HG02973 (cell line): ENCODE data around the gene PPCDC.

Experiments
- ATAC-seq: cut with Tn5 transposase; IDR thresholded peaks from one replicate; pipeline ENCODE4 v1.9.1; 2021; ENCODE audit warnings: moderate library complexity; ENCODE audit not compliant: unreplicated experiment

Gene PPCDC

DNA sequence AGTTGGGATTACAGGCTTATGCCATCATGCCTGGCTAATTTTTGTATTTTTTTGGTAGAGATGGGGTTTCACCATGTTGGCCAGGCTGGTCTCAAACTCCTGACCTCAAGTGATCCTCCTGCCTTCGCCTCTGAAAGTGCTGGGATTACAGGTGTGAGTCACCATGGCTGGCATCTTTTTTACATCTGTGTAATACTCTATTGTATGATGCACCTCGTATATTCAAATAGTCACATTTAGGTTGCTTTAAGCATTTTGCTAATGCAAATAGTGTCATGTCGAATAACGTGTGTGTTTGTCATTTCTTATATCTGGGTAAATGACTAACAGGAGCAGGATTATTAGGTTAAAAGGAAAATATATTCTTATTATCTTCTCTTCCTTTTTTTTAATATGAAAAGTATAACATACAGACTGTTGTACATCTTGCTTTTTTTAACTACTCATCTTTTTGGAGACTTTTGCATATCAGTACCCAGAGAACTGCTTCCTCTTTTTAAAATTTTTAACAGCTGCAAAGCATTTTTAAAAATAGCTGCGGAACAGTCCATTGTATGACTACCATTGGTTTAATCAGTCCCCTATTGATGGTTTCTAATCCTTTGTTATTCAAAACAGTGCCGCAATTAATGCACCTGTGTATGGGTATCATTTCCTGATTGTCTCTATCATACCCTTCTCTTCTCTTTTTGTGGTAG is 14.6 kb upstream of the PPCDC start:
- ATAC-seq, result peak; percentile 77

DNA sequence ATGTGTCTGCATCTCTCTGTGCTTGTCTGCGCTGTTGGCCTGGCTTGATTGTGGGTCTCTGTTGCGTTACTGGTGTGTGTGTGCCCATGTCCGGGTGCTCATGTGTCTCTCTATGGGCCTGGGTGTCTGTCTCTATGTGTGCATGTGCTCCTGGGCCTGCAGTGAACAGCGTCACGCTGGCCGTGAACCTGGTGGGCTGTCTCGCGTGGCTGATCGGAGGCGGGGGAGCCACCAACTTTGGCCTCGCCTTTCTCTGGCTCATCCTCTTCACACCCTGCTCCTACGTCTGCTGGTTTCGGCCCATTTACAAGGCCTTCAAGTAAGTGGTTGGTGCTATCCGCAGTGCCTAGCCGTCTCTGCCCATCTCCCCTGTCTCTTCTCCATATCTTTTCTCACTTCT is 7.0 kb upstream of the PPCDC start:
- ATAC-seq, result no peak

DNA sequence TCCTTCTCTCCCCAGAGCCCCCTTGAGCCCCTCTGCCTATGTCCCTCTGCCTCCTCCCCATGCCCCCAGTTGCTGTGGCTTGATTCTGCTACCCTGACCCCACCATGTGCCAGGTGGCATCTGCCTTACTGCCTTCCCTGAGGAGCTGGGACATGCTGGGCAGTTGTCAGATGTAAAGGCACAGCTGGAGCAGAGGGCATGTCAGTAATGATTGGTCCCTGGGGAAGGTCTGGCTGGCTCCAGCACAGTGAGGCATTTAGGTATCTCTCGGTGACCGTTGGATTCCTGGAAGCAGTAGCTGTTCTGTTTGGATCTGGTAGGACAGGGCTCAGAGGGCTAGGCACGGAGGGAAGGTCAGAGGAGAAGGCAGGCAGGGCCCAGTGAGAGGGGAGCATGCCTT is 3.5 kb upstream of the PPCDC start:
- no peak for ATAC-seq

DNA sequence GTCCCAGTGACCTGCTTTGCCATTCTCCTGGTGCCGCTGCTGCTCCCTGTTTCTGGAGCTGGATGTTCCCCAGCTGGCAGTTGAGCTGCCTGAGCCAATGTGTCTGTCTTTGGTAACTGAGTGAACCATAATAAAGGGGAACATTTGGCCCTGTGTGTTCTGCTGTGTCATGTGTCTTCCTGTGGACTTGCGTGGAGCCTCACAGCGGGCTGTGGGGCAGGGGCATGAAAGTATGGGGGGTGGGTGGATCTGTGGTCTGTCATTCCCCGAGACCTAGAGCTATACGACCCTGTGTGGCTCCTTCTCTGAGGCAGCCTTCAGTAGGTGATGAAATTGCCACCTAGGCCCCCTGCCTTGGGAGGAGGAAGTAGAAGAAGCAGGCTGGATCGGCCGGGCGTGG is 2.0 kb upstream of the PPCDC start:
- no peak for ATAC-seq

DNA sequence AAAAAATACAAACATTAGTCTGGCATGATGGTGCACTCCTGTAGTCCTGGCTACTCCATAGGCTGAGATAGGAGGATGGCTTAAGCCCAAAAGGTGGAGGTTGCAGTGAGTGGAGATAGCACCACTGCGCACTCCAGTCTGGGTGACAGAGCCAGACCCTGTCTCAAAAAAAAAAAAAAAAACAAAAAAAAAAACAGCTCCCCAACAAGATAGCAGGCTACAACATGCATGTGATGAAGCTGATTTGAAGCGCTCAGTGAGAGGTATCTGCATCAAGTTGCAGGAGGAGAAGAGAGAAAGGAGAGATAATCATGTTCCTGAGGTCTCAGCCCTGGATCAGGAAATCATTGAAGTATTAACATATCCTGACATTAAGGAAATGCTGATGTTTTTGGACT is 608 bp upstream of the PPCDC start:
- no peak for ATAC-seq

DNA sequence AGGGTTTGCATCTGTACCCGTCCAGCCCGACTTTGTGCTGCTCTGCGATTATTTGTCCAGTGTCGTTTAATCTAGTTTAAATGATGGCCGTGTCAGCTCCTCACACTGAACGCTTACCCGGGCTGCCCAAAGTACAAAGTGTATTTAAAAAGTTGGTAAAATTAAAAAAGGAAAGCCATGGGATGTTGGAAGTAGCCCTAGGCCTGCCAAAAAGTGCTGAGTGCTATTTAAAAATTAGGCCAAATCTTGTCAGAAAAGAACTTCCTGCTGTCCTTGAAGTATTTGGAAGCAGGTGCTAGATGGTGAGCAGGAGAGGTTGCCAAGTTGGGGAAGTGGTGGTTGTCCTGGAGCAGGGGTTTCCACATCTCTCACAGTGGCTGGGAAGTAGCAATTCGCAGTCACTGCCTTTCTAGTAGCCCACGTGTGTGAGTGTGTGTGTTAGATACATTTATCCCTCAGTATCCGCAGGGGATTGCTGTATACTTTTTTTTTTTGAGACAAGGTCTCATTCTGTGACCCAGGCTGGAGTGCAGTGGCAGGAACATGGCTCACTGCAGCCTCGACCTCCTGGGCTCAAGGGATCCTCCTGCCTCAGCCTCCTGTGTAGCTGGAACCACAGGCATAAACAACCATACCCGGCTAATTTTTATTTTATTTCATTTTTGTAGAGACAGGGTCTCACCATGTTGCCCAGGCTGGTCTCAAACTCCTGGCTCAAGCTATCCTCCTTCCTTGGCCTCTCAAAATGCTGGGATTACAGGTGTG is 664 bp downstream of the PPCDC start:
- ATAC-seq, result no peak

DNA sequence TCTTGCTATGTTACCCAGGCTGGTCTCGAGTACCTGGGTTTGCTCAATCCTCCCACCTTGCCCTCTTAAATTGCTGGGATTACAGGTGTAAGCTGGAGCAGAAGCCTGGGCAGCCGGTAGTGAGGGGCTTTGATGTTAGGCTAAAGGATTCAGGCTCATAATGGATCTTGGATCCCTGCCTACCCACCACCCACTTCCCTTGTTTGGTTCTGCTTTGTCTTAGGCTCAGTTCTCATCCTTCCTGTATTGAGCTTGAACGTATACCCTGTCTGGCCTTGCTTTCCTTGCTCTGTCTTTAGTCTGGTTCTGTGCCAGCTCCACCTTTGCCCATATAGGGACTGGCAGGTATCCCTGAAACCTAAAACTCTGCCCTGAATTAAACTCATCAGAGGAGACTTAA is 1.7 kb downstream of the PPCDC start:
- ATAC-seq, result no peak

DNA sequence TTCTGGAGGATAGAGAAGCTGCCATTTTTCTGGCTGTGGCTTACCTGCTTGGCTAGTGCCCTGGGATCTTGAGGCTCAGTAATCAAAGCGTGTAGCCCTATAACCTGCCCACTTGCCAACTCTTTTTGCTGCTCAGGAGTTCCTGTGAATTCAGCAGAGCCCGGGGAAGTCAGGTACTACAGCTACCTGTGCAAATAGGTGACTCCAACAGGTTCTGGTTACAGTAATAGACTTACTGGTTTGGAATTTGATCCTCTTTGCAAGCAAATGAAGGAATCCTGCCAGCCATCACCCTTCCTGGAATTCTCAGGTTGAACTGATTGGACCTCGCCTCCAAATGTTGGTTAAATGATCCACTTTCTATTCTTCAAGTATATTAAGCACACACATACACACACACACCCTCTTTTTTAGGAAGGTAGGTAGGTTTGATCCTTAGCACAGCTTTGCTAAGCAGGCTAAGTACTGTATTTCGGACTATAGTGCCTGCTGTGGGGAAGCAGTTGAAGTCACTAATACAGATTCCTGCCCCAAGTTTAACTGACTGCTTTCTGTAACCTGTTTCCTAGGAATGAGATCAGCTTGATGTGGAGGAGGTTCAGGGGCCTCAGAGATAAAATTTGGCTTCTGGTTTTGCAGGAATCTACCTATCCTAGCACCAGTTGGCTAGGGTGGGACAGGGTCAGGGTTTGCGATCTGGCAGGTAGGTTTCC is 2.3 kb downstream of the PPCDC start:
- ATAC-seq, result no peak

DNA sequence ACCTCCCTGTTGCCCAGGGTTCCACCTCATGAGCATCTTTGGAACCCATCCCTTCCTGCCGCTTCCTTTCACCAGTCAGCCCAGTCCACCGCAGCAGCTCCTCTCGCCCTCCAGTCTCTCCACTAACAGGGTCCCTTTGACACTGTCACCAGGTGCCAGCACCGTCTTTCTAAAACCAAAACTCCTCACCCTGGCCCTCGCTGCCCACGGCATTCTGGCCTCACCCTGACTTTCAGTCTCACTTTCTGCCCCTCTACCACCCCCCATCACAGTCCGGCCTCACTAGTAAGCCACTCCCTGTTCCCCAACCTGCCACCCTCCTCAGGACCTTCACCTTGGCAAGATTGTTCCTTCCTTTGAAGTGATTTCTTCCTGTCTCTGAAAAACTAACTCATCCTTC is 4.2 kb downstream of the PPCDC start:
- no peak for ATAC-seq

DNA sequence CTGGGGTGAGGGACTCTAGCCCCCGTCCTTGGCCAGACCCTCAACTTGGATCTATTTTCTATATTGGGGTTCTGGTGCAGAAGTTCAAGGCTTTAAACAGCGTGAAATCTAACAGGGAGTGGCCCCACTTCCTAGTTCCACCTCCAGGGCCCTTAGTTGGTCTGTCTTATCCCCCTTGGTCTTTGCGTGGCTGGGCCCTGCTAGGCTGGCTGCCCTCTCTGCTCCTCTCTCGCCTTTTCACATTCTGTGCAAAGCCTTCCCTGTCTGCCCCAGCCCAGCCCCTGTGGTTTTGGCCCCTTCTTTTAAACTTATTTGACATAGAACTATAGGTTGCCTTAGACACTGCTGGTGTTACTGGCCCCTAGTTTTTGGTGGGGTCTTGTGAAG is 5.6 kb downstream of the PPCDC start:
- ATAC-seq, result no peak

DNA sequence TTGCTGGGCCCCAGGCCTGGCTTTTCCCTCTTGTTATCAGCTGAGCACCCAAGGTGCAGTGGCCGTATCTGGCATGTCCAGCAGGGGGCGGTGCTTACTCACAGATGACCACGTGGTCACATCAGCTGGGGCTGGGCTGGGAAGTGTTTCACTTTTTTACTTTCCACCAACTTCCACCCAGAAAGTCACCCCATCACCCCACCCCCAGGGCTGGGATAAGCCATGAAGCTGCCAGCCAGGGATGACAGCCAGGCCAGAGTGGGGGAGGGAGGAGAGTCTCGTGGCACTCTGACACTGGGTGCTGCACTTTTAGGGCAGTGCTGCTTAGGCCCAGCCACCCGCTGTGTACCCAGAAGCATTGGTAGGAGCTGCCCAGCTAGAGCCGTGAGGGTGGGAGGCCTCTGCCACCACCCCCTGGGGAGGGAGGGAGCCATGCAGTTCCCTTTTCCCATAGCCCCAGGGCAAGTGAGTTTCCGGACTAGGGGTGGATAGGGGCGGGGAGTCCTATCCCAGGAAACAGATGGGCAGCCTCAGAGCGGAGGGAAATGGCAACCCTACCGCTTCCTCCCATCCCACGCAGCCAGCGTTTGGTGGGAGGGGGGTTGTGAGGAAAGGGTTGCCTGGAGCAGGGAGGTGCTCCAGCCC is 6.1 kb downstream of the PPCDC start:
- peak; percentile 55 for ATAC-seq

DNA sequence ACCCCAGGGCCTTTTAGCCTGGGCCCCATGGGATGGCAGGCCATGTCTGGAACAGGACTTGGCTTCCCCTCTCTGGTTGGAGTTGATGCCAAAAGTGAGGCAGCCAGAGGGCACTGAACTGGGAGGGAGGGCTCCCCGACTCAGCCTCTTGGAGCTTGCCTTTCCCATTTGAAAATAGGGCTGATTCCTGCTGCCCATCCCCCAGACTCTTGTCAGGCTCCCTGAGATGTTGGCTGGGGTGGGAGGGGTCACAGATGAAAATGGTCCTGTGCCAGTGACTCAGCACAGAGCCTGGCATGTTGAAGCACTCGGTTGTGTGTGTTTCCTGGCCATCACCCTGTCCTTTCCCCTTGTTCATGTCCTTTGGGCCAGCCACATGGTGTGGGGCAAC is 6.6 kb downstream of the PPCDC start:
- ATAC-seq, result no peak

DNA sequence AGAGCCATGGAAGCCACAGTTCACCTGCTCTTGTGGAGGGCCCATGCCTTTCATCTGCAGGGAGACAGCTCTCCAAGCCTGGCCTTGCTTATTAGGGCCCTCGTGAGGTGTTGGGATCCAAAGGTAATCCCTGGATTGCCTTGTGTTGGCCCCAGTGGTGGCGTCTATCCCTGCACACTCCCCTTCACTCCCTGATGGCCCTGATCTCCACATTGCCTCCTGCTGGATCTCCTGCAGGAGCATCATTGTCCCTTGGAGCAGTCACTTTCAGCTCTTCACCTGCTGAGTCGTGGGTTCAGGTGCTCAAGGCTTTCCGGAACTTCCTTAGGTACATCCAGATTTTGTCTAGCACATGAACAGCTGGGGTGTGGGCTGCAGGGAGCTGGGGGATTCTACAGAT is 7.0 kb downstream of the PPCDC start:
- ATAC-seq, result no peak

DNA sequence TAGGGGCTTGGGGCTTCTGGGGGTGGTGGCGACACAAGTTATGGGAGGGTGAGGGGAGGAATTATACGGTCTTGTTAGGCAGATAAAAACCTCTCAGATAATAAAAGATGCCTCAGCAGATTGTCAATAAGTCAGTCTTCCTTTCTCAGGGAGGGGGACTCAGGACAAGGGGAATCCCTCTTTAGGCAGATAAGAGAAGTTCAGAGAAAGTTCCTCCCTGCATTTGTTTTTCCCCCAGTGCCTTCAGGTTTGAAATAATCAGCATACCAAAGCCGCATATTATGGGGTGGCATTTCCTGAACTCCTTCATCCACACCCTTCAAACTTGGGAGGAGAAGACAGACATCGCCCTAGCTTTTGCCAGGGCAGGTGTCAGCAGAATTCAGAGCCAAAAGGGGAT is 8.5 kb downstream of the PPCDC start:
- ATAC-seq, result no peak

DNA sequence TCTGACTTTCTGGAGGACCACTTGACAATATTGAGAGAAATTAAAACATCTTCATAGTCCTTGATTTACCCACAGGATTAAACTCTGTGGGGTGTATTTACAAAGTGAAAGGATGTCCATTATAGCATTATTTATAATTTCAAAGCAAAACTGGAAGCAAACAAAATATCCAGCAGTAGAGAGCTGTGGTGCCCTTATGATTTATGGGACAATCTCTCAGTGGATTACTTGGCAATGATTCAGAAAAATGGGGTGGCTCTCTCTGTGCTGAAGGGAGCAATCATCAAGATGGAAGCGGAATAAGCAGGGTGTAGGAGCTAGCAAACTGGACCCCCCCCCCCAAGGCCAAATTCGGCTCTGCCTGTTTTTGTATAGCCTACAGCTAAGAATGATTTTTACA is 9.0 kb downstream of the PPCDC start:
- no peak for ATAC-seq

DNA sequence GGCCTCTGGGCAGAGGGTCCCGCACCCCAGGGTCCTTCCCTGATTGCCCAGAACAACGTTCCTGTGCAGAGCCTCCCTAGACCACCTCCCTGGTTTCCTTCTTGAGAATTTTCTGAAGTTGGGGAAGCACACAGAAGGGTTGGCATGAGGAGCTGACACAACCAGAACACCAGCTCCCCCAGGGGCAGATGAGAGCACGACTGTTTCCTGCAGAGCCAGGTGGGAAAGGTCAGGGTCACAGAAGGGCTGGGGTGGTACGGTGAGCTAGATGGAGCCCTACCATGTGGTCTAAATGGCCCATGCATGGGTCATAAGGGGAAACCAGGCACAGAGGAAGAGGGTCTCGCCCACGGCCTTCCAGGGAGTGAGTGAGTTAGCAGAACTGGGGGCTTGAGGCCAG is 10.4 kb downstream of the PPCDC start:
- ATAC-seq, result no peak

DNA sequence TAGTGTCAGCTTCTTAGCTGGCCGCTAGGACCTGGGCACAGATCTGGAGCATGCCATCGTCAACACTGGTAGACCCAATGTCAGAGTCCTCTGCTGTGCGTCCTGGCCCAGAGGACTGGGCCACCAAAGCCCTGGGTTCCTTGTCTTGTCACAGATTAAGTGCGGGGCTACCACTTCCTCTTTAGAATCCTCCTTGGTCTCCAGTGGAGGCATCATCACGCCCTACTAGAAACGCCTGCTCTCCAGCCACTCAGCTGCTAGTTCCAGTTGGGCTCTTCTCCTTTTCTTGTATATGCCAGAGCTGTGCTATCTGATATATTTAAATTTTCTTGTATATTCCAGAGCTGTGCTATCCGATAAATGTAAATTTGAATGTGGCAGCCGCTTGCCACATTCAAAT is 11.2 kb downstream of the PPCDC start:
- no peak for ATAC-seq

DNA sequence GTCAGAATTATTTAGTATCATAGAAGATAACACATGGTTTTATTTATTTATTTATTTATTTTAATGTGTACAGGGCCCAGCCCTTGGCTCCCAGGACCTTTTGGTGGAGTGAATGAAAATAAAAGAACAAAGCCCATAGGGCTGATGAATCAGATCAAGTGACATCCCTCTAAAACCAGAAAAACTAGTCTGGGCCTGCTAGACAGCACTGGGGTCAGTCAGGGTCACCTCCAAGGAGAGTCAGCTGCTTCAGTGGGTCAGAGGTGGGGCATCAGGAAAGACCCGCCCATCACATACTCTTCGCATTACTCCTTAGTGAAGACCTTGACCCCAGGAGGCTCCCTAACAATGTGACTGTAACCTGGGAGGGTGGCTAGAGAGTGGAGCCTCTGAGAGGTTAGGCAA is 12.8 kb downstream of the PPCDC start:
- no peak for ATAC-seq

DNA sequence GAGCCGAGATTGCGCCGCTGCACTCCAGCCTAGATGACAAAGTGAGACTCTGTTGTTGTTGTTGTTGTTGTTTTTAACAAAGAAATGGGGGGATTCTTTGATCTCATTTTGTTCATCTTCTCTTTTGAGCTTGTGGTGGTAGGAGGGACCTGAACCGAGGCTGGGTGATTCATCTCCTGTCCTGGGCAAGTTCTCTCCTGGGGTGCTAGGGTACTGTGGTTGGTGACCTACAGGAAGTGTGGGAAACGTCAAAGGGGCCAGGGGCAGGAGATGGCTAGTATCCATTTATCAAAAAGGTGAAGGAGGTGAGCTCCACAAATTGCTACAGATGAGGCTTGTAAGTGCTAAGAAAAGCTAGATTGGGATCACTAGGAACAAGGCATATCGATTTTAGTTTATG is 14.3 kb downstream of the PPCDC start:
- ATAC-seq, result no peak

DNA sequence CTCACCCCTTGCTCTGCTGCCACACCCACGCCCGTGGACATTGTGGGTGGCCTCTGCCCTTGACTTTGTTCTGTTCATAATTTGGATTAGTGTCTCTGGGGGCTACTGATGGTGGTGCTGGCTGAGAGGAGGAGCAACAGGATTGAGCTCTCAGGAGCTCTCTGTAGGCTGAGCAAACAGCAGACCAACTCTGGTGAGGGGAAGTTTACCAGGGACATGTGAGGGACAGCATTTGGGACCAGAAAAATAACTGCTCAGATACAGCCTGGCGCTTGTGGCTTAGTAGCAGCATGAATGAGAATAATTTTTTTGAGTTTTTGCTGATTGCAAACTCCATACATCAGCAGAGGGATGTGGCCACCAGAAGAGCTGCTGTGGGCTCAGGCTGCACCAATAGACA is 14.8 kb downstream of the PPCDC start:
- no peak for ATAC-seq

DNA sequence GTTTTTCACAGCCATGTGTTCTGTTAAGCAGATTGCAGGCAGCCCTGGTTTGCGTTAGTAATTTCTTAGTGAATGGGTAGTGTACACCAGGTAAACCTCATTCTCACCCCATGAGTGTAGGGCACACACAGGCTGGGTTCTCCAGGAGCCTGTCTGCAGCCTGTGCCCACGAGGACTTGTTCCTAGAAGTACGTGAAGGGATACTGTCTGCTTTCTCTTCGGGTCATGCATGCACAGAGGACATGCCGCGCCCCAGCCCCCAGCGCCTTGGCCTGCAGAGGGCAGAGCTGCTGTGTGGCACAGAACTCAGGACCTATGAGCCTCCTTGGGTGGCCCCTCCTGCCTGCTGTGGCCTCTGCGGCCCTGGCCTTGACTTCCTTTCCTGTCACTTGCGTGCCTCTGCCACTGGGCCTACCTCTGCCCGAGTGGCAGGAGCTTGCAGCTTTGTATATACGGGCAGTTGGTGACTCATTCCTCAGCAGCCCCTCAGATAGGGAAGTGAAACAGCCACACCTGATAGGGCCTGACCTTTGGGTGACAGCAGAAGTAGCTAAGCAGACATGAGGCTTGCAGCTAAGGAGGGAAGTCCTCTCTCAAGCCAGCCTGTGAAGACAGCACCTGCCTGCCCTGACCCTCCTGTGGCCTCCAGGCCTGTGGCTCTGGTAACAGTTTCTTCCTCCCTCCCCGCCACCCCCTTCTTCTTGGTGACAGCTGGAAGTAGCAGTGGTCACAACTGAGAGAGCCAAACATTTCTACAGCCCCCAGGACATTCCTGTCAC is 19.5 kb downstream of the PPCDC start:
- ATAC-seq, result peak; percentile 61
